ENCODE data around the gene LRRC28.

LRRC28 gene

GRCh38 chr15:99425657-99426301 lies 174.5 kb downstream of the LRRC28 start:
- H3K4me2 ChIP-seq (ENCODE audit: low read length): peak overlapping the region; percentile 36; the same call in 1 of the 2 replicates
- peaks cover 13% of the 10 kb centered on the region for H3K4me1 ChIP-seq (ENCODE audit: low read length)
- H2AFZ ChIP-seq (ENCODE audit: low read depth, low read length): peak overlapping the region; percentile 65; the same call in 1 of the 2 replicates
- H3K27ac ChIP-seq (ENCODE audit: low read length): no peak overlapping the region
- no peaks in the 10 kb centered on the region for H3K36me3 ChIP-seq (replicated peaks; ENCODE audit: low read depth, low read length)
- H3K4me3 ChIP-seq (ENCODE audit: low read length): no peak overlapping the region
- no peaks in the 10 kb centered on the region for H3K27me3 ChIP-seq (ENCODE audit: low read depth, low read length)
- peak overlapping the region; percentile 9; the same call in 1 of the 2 replicates for H3K9ac ChIP-seq (ENCODE audit: low read length)
- no peaks in the 10 kb centered on the region for H3K9me3 ChIP-seq (ENCODE audit: insufficient read depth, low read length)
- no peaks in the 10 kb centered on the region for H4K20me1 ChIP-seq (ENCODE audit: insufficient read depth, low read length)
- TF ChIP-seq EZH2phosphoT487 (IDR thresholded peaks at IDR 0.05; ENCODE audit: low read depth) (no peak), CTCF (IDR thresholded peaks at IDR 0.05; ENCODE audit: low read depth, low read length) (no peak)
- H3K79me2 ChIP-seq (ENCODE audit: low read length): no peaks in the 10 kb centered on the region

- Histone ChIP-seq H4K20me1 (ENCODE audit: insufficient read depth, low read length) (no peaks in the 10 kb centered on the region), H3K4me3 (ENCODE audit: low read length) (no peak overlapping the region), H3K9ac (ENCODE audit: low read length) (no peak overlapping the region), H3K27ac (ENCODE audit: low read length) (no peak overlapping the region), H3K4me2 (ENCODE audit: low read length) (no peak overlapping the region), H3K27me3 (ENCODE audit: low read depth, low read length) (no peaks in the 10 kb centered on the region), H2AFZ (ENCODE audit: low read depth, low read length) (no peak overlapping the region), H3K4me1 (ENCODE audit: low read length) (peaks cover 13% of the 10 kb centered on the region), H3K36me3 (replicated peaks; ENCODE audit: low read depth, low read length) (no peaks in the 10 kb centered on the region), H3K9me3 (ENCODE audit: insufficient read depth, low read length) (no peaks in the 10 kb centered on the region), H3K79me2 (ENCODE audit: low read length) (no peaks in the 10 kb centered on the region)
- no peak for TF ChIP-seq CTCF (IDR thresholded peaks at IDR 0.05; ENCODE audit: low read depth, low read length)
- no peak for TF ChIP-seq EZH2phosphoT487 (IDR thresholded peaks at IDR 0.05; ENCODE audit: low read depth)
Measured at GRCh38 chr15:99426431-99427105, 175.3 kb downstream of the LRRC28 start.

GRCh38 chr15:99427210-99427609 lies 175.9 kb downstream of the LRRC28 start:
- Histone ChIP-seq H4K20me1 (ENCODE audit: insufficient read depth, low read length) (no peaks in the 10 kb centered on the region), H3K79me2 (ENCODE audit: low read length) (no peaks in the 10 kb centered on the region), H3K36me3 (replicated peaks; ENCODE audit: low read depth, low read length) (no peaks in the 10 kb centered on the region), H3K4me1 (ENCODE audit: low read length) (peaks cover 13% of the 10 kb centered on the region), H3K9me3 (ENCODE audit: insufficient read depth, low read length) (no peaks in the 10 kb centered on the region), H3K4me3 (ENCODE audit: low read length) (no peak overlapping the region), H3K27ac (ENCODE audit: low read length) (no peak overlapping the region), H3K4me2 (ENCODE audit: low read length) (no peak overlapping the region), H3K9ac (ENCODE audit: low read length) (no peak overlapping the region), H2AFZ (ENCODE audit: low read depth, low read length) (no peak overlapping the region), H3K27me3 (ENCODE audit: low read depth, low read length) (no peaks in the 10 kb centered on the region)
- TF ChIP-seq EZH2phosphoT487 (IDR thresholded peaks at IDR 0.05; ENCODE audit: low read depth): no peak
- no peak for TF ChIP-seq CTCF (IDR thresholded peaks at IDR 0.05; ENCODE audit: low read depth, low read length)

GRCh38 chr15:99427668-99428361 lies 176.5 kb downstream of the LRRC28 start:
- Histone ChIP-seq H3K36me3 (replicated peaks; ENCODE audit: low read depth, low read length) (no peaks in the 10 kb centered on the region), H4K20me1 (ENCODE audit: insufficient read depth, low read length) (no peaks in the 10 kb centered on the region), H3K79me2 (ENCODE audit: low read length) (no peaks in the 10 kb centered on the region), H2AFZ (ENCODE audit: low read depth, low read length) (no peak overlapping the region), H3K9me3 (ENCODE audit: insufficient read depth, low read length) (no peaks in the 10 kb centered on the region), H3K27me3 (ENCODE audit: low read depth, low read length) (no peaks in the 10 kb centered on the region), H3K9ac (ENCODE audit: low read length) (no peak overlapping the region), H3K4me1 (ENCODE audit: low read length) (peaks cover 13% of the 10 kb centered on the region), H3K4me3 (ENCODE audit: low read length) (no peak overlapping the region), H3K27ac (ENCODE audit: low read length) (no peak overlapping the region), H3K4me2 (ENCODE audit: low read length) (no peak overlapping the region)
- no peak for TF ChIP-seq EZH2phosphoT487 (IDR thresholded peaks at IDR 0.05; ENCODE audit: low read depth)
- no peak for TF ChIP-seq CTCF (IDR thresholded peaks at IDR 0.05; ENCODE audit: low read depth, low read length)

Data from OCI-LY3 (cell line).